ENCODE measurements around the gene ERCC6. TPM values are rescaled to one million over a fixed set of nuclear protein-coding genes. Genes with fewer than 3 reads are reported as not detected.

The ERCC6 gene
- total RNA-seq, 1 experiment from 2014 or later: 25.7 TPM

DNA sequence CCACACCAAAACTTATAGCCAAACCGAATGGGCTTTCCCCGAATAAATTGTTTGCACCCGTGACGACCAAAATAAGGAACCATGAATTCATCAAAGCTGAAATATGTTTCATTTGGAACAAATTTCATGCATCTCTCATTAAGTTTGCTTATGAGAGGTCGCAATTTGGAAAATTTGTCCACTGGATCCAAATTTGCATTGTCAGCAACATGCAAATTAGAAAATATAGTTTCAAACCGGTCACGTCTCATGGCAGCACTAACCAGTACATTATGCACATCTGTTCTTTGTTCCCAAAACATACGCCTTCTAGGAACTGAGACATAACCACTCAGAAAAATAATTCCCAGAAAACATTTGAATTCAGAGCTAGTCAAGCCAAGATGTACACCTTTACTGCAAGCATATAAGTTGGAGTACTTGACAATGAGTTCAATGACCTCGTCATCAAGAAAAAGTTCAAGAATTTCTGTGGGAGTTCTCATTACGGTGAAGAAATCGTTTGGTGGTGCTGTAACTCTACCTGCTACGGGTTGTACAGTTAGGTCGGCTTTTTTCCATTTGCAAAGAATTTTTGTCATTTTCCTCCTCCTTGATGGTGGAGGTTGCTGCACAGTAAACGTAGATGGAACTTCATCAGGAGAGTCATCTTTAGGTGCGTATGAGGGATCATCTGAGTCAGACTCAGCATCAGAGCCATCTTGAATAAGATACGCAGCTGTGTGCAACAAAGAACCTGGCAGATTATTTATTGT, 22.5 kb downstream of the ERCC6 start:
- Mint-ChIP-seq H3K27ac (ENCODE audit: unreplicated experiment) (no peak overlapping the region), H3K36me3 (ENCODE audit: insufficient read depth, unreplicated experiment) (no peaks in the 10 kb centered on the region), H3K27me3 (ENCODE audit: unreplicated experiment) (no peaks in the 10 kb centered on the region), H3K4me3 (ENCODE audit: low read depth, unreplicated experiment) (no peak overlapping the region), H3K9me3 (ENCODE audit: low read depth, unreplicated experiment) (no peaks in the 10 kb centered on the region), H3K4me1 (ENCODE audit: low read depth, unreplicated experiment) (peaks cover 8% of the 10 kb centered on the region)
- DNase-seq: no peak
- BruUV-seq (replicated peaks): no TSS peak
- TF ChIP-seq CTCF (IDR thresholded peaks at IDR 0.05; ENCODE audit: unreplicated experiment): no peak
- CTCF ChIA-PET: no interaction called here
- intact Hi-C loops (cut with micrococcal nuclease; ENCODE audit: unreplicated experiment): no loop called here

- no peak overlapping the region for H3K27ac Mint-ChIP-seq (ENCODE audit: unreplicated experiment)
- H3K4me1 Mint-ChIP-seq (ENCODE audit: low read depth, unreplicated experiment): peaks cover 8% of the 10 kb centered on the region
- CTCF ChIA-PET: interaction anchor here (0.6 to 3.3 kb wide), 4 partner anchors 10 to 659 kb away, joined by 3 to 47 read pairs (median 4); no protein-coding TSS in a partner anchor
- peak; percentile 10 for DNase-seq
- H3K9me3 Mint-ChIP-seq (ENCODE audit: low read depth, unreplicated experiment): no peaks in the 10 kb centered on the region
- intact Hi-C loops (cut with micrococcal nuclease; ENCODE audit: unreplicated experiment): loop anchor here (1.0 to 5.0 kb wide), 2 partner anchors 105 to 530 kb away; no protein-coding TSS in a partner anchor
- no peaks in the 10 kb centered on the region for H3K27me3 Mint-ChIP-seq (ENCODE audit: unreplicated experiment)
- no TSS peak for BruUV-seq (replicated peaks)
- no peaks in the 10 kb centered on the region for H3K36me3 Mint-ChIP-seq (ENCODE audit: insufficient read depth, unreplicated experiment)
- H3K4me3 Mint-ChIP-seq (ENCODE audit: low read depth, unreplicated experiment): no peak overlapping the region
- TF ChIP-seq CTCF (IDR thresholded peaks at IDR 0.05; ENCODE audit: unreplicated experiment): peak; percentile 40
Measured at GRCh38 chr10:49512121-49512809, 26.7 kb downstream of the ERCC6 start.

DNA sequence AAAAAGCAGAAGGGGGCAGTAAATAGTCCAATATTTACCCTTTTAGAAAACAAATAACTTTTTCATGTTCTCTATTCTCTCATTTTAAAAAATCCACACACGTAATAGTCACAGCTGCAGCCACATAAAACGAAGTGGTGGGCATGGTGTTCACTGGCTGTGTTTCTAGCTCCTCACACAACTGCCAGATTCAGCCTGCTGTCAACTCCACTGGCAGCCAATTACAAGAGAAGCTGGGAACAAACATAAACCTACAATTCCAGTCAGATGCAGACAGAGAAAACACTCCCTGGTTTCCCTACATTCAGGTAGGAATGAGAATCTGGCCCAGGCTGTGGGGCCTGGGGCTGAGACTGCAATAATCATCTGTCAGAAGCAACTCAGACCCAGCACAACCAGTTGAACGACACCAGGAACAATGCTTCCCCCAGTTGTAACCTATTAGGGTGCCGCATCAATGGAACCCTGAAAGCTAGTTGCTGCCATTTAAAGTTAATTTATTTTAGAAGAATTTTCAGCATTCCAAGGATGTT, 29.1 kb downstream of the ERCC6 start:
- intact Hi-C loops (cut with micrococcal nuclease; ENCODE audit: unreplicated experiment): loop anchor here (5.0 kb wide), 1 partner anchor 528 kb away; no protein-coding TSS in a partner anchor
- BruUV-seq (replicated peaks): no TSS peak
- H3K4me1 Mint-ChIP-seq (ENCODE audit: low read depth, unreplicated experiment): peaks cover 8% of the 10 kb centered on the region
- H3K4me3 Mint-ChIP-seq (ENCODE audit: low read depth, unreplicated experiment): no peak overlapping the region
- no peaks in the 10 kb centered on the region for H3K36me3 Mint-ChIP-seq (ENCODE audit: insufficient read depth, unreplicated experiment)
- no peak overlapping the region for H3K27ac Mint-ChIP-seq (ENCODE audit: unreplicated experiment)
- H3K27me3 Mint-ChIP-seq (ENCODE audit: unreplicated experiment): no peaks in the 10 kb centered on the region
- no peak for TF ChIP-seq CTCF (IDR thresholded peaks at IDR 0.05; ENCODE audit: unreplicated experiment)
- DNase-seq: no peak
- no peaks in the 10 kb centered on the region for H3K9me3 Mint-ChIP-seq (ENCODE audit: low read depth, unreplicated experiment)
- CTCF ChIA-PET: interaction anchor here (0.8 to 2.5 kb wide), 2 partner anchors 9 to 854 kb away, joined by 3 to 6 read pairs; no protein-coding TSS in a partner anchor

- H3K36me3 Mint-ChIP-seq (ENCODE audit: insufficient read depth, unreplicated experiment): no peaks in the 10 kb centered on the region
- H3K9me3 Mint-ChIP-seq (ENCODE audit: low read depth, unreplicated experiment): no peaks in the 10 kb centered on the region
- DNase-seq: no peak
- CTCF ChIA-PET: interaction anchor here (1.0 to 2.5 kb wide), 2 partner anchors 10 to 101 kb away, joined by 4 to 6 read pairs; no protein-coding TSS in a partner anchor
- no peaks in the 10 kb centered on the region for H3K27me3 Mint-ChIP-seq (ENCODE audit: unreplicated experiment)
- intact Hi-C loops (cut with micrococcal nuclease; ENCODE audit: unreplicated experiment): no loop called here
- no peak overlapping the region for H3K4me3 Mint-ChIP-seq (ENCODE audit: low read depth, unreplicated experiment)
- no peak overlapping the region for H3K27ac Mint-ChIP-seq (ENCODE audit: unreplicated experiment)
- peaks cover 8% of the 10 kb centered on the region for H3K4me1 Mint-ChIP-seq (ENCODE audit: low read depth, unreplicated experiment)
- no TSS peak for BruUV-seq (replicated peaks)
- no peak for TF ChIP-seq CTCF (IDR thresholded peaks at IDR 0.05; ENCODE audit: unreplicated experiment)
Measured at GRCh38 chr10:49508654-49509053, 30.3 kb downstream of the ERCC6 start.
